Measurements from ENCODE around the gene FBXL17.

Gene FBXL17

GRCh38 chr5:108078882-108079281, 303.0 kb downstream of the FBXL17 start:
- DNase-seq = no peak

GRCh38 chr5:108078345-108078744, 303.6 kb downstream of the FBXL17 start:
- DNase-seq = no peak

GRCh38 chr5:108074626-108075025, 307.3 kb downstream of the FBXL17 start:
- no peak for DNase-seq

- DNase-seq = no peak
These were observed 317.6 kb downstream of the FBXL17 start for GRCh38 chr5:108064302-108064701.

- DNase-seq = no peak
These were observed 320.0 kb downstream of the FBXL17 start for GRCh38 chr5:108061941-108062340.

GRCh38 chr5:108060340-108060739, 321.6 kb downstream of the FBXL17 start:
- DNase-seq = no peak

GRCh38 chr5:108059334-108059733, 322.6 kb downstream of the FBXL17 start:
- DNase-seq = no peak

GRCh38 chr5:108054349-108054748, 327.5 kb downstream of the FBXL17 start:
- no peak for DNase-seq

- no peak for DNase-seq
These were observed 334.8 kb downstream of the FBXL17 start for GRCh38 chr5:108046955-108047670.

- no peak for DNase-seq
These were observed 345.4 kb downstream of the FBXL17 start for GRCh38 chr5:108036482-108036881.

- no peak for DNase-seq
These were observed 353.0 kb downstream of the FBXL17 start for GRCh38 chr5:108028883-108029282.

GRCh38 chr5:108028412-108028811, 353.5 kb downstream of the FBXL17 start:
- no peak for DNase-seq

GRCh38 chr5:108025957-108026356, 355.9 kb downstream of the FBXL17 start:
- DNase-seq = no peak

- DNase-seq = no peak
These were observed 356.9 kb downstream of the FBXL17 start for GRCh38 chr5:108024986-108025385.

GRCh38 chr5:108016101-108016500, 365.8 kb downstream of the FBXL17 start:
- no peak for DNase-seq

GRCh38 chr5:108006791-108007190, 375.1 kb downstream of the FBXL17 start:
- no peak for DNase-seq

- no peak for DNase-seq
These were observed 378.7 kb downstream of the FBXL17 start for GRCh38 chr5:108003178-108003577.

GRCh38 chr5:108001222-108001621, 380.7 kb downstream of the FBXL17 start:
- DNase-seq = no peak

GRCh38 chr5:107997338-107997980, 384.4 kb downstream of the FBXL17 start:
- DNase-seq = no peak

GRCh38 chr5:107993341-107993740, 388.6 kb downstream of the FBXL17 start:
- DNase-seq = no peak

GRCh38 chr5:107990881-107991810, 390.8 kb downstream of the FBXL17 start:
- no peak for DNase-seq

- no peak for DNase-seq
These were observed 396.8 kb downstream of the FBXL17 start for GRCh38 chr5:107985144-107985543.

- no peak for DNase-seq
These were observed 399.0 kb downstream of the FBXL17 start for GRCh38 chr5:107982703-107983425.
